Epithelial cell of proximal tubule (primary cell): Measurements from ENCODE around the gene CACNA1C. TPM values are rescaled to one million over a fixed set of nuclear protein-coding genes. Genes with fewer than 3 reads are reported as not detected.

Experiments
- DNase-seq: peaks from one replicate; pipeline ENCODE4 v3.0.0-alpha.2; 2011; ENCODE audit warnings: low read depth
- H3K4me3 ChIP-seq: 2 replicates; pipeline ENCODE4 v1.5.1; 2011; ENCODE audit warnings: low read depth, mild to moderate bottlenecking, low read length
- CTCF ChIP-seq: conservative IDR thresholded peaks from 2 replicates; pipeline ENCODE4 v1.5.1; 2012; ENCODE audit warnings: low read depth, mild to moderate bottlenecking, low read length
- total RNA-seq: library from RNA; depleted of rRNA; stranded (reverse); fragments of >200 nt; gene quantifications from 2 replicates; pipeline ENCODE4 v1.2.3, GENCODE V29; 2015

The CACNA1C gene
- total RNA-seq, 1 donor from 2014 or later = not detected

GRCh38 chr12:2117541-2117940 is 64.8 kb downstream of the CACNA1C start:
- TF ChIP-seq CTCF = no peak
- H3K4me3 ChIP-seq = no peak overlapping the region
- DNase-seq = no peak

DNA sequence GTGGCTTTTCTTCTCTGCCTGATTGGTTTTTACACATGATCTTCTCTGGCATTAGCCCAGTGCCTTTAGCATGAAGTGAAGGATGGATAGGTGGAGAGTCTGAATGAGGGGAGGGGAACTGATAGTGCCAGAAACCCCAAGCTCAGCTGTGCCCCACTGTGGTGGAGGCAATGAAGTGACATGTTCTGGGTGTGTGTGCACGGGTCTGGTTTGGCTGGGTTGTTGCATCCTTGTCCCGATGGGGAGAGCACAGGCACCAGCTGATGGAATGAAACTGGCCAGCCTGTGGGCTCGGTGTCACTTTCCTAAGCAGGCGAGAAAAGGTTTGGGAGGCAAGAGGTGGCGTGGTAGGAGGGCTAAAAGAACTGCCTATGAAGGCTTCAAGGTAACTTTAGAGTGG is 65.3 kb downstream of the CACNA1C start:
- no peak for TF ChIP-seq CTCF
- H3K4me3 ChIP-seq = no peak overlapping the region
- DNase-seq = no peak

GRCh38 chr12:2118481-2119255 is 65.9 kb downstream of the CACNA1C start:
- TF ChIP-seq CTCF = no peak
- no peak overlapping the region for H3K4me3 ChIP-seq
- DNase-seq = no peak

DNA sequence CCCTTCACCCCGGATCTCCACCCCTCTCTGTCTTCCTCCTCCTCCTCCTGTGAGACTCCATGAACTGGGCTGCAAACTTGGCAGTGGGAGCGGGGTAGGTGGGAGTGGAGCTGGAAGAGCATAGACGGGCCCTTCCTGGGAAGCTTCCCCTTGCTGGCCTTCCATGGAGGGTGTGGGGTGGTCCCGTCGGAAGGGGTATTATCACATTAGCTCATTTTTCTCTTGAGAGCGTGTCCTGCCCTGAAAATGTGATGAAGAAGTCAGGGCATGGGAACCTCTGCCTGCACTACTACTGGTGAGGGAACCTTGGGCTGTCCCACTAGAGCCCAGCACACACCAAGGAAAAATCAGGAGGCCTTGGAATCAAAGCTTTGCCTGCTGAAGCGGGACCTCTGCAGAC is 66.5 kb downstream of the CACNA1C start:
- H3K4me3 ChIP-seq = no peak overlapping the region
- TF ChIP-seq CTCF = no peak
- DNase-seq = no peak

GRCh38 chr12:2120982-2121758 is 68.4 kb downstream of the CACNA1C start:
- TF ChIP-seq CTCF = no peak
- DNase-seq = no peak

GRCh38 chr12:2124466-2125023 is 71.8 kb downstream of the CACNA1C start:
- no peak overlapping the region for H3K4me3 ChIP-seq
- TF ChIP-seq CTCF = no peak
- no peak for DNase-seq

More at GRCh38 chr12:2120982-2121758, 68.4 kb downstream of the CACNA1C start:
- no peak overlapping the region for H3K4me3 ChIP-seq
